ENCODE measurements around the gene DENND1B. TPM values are rescaled to one million over a fixed set of nuclear protein-coding genes. Genes with fewer than 3 reads are reported as not detected.

The DENND1B gene
- total RNA-seq, result 8.0 and 8.8 TPM in 2 replicates

GRCh38 chr1:197775282-197776262 lies at the start of gene DENND1B:
Gene DENND1B (minus strand): TSS chr1:197775480. CDS start chr1:197775155, 325 bp downstream.

Small RNAs within 50 kb of the gene (small RNA-seq; reads per million reads assigned to genes)
- gene RF00019, result not detected

Other genes with a start within 250 kb of the DENND1B start
- gene C1orf53, start 127.2 kb upstream of the DENND1B start, total RNA-seq, result 1.3 and 1.9 TPM in 2 replicates
- under 0.01 TPM in 2 replicates for gene LHX9, start 141.9 kb upstream of the DENND1B start, total RNA-seq

Data from vein endothelial cell (primary cell).